ENCODE measurements around the gene NR2F1. TPM values are rescaled to one million over a fixed set of nuclear protein-coding genes. Genes with fewer than 3 reads are reported as not detected.

NR2F1 gene
- total RNA-seq, 2 experiments from 2014 or later: not detected

DNA sequence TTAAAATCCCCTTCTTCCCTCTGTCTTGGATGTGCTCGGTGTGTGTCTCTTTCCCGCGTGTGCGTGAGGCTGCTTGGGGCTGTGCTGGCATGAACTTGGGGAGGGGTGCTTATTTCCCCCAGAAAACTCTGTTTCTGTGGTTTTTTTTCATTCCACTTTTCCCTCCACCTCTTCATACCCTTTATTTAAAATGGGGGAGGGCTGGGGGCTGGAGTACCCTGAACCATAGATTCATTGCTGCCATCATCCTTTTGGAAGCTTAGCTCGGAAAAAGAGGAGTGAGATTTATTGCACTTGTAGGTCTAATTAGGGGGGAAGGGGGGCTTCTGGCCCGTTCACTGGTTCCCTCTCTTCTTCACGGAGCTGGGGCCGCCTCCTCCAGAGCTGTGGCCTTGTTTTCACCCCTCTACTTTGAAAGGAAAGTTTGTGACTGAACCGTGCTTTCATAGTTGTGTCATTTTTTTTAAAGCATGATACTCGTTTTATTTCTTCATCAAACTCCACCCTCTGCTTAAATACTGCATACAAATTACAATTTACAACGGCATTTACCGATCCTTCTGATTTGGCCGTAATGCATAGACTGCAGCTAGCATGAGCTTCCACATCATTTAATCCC, 2.9 kb downstream of the NR2F1 start:
- H3K4me3 Mint-ChIP-seq: peak overlapping the region; percentile 51
- POLR2A ChIA-PET: no interaction called here
- H3K9me3 Mint-ChIP-seq: peaks cover 6% of the 10 kb centered on the region
- TF ChIP-seq CTCF (IDR thresholded peaks at IDR 0.05): no peak
- ATAC-seq (no peak), DNase-seq (no peak)
- no peak overlapping the region for H3K27ac Mint-ChIP-seq
- H3K27me3 Mint-ChIP-seq: peaks cover 53% of the 10 kb centered on the region
- intact Hi-C loops (cut with micrococcal nuclease): no loop called here
- peaks cover 5% of the 10 kb centered on the region for H3K36me3 Mint-ChIP-seq (ENCODE audit: low read depth)
- H3K4me1 Mint-ChIP-seq (ENCODE audit: low read depth): peaks cover 30% of the 10 kb centered on the region
- CTCF ChIA-PET: interaction anchor here (1.4 to 3.3 kb wide), 6 partner anchors 10 to 215 kb away, joined by 3 to 13 read pairs (median 10); no protein-coding TSS in a partner anchor

GRCh38 chr5:93586736-93587596, 3.9 kb downstream of the NR2F1 start:
- no peak for DNase-seq
- peaks cover 6% of the 10 kb centered on the region for H3K9me3 Mint-ChIP-seq
- H3K27me3 Mint-ChIP-seq: peaks cover 62% of the 10 kb centered on the region
- peak overlapping the region; percentile 31 for H3K4me3 Mint-ChIP-seq
- peak; percentile 6 for ATAC-seq
- CTCF ChIA-PET: interaction anchor here (1.0 to 3.3 kb wide), 7 partner anchors 9 to 214 kb away, joined by 3 to 13 read pairs (median 5); no protein-coding TSS in a partner anchor
- H3K27ac Mint-ChIP-seq: no peak overlapping the region
- POLR2A ChIA-PET: no interaction called here
- H3K4me1 Mint-ChIP-seq (ENCODE audit: low read depth): peaks cover 29% of the 10 kb centered on the region
- intact Hi-C loops (cut with micrococcal nuclease): no loop called here
- H3K36me3 Mint-ChIP-seq (ENCODE audit: low read depth): peaks cover 5% of the 10 kb centered on the region
- no peak for TF ChIP-seq CTCF (IDR thresholded peaks at IDR 0.05)

DNA sequence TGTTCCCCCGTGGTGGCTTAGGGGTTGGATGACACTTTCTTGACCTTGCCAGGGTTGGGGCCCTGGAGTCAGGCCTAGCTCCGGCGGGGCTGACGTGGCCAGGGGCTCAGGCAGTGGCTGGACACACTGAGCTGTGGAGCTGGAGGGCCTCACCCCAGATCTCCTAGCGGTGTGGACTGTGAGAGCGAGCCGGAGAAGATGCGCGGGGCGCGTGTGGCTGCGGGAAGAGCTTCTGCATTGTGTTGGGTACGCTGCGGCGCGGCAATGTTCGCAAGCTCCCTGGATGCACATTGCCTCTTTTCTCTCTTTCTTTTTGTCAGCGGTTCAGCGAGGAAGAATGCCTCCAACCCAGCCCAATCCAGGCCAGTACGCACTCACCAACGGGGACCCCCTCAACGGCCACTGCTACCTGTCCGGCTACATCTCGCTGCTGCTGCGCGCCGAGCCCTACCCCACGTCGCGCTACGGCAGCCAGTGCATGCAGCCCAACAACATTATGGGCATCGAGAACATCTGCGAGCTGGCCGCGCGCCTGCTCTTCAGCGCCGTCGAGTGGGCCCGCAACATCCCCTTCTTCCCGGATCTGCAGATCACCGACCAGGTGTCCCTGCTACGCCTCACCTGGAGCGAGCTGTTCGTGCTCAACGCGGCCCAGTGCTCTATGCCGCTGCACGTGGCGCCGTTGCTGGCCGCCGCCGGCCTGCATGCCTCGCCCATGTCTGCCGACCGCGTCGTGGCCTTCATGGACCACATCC, 4.8 kb downstream of the NR2F1 start:
- H3K4me3 Mint-ChIP-seq: peak overlapping the region; percentile 31
- CTCF ChIA-PET: interaction anchor here (1.4 to 3.3 kb wide), 5 partner anchors 8 to 213 kb away, joined by 3 to 13 read pairs (median 9); no protein-coding TSS in a partner anchor
- no peak for DNase-seq

DNA sequence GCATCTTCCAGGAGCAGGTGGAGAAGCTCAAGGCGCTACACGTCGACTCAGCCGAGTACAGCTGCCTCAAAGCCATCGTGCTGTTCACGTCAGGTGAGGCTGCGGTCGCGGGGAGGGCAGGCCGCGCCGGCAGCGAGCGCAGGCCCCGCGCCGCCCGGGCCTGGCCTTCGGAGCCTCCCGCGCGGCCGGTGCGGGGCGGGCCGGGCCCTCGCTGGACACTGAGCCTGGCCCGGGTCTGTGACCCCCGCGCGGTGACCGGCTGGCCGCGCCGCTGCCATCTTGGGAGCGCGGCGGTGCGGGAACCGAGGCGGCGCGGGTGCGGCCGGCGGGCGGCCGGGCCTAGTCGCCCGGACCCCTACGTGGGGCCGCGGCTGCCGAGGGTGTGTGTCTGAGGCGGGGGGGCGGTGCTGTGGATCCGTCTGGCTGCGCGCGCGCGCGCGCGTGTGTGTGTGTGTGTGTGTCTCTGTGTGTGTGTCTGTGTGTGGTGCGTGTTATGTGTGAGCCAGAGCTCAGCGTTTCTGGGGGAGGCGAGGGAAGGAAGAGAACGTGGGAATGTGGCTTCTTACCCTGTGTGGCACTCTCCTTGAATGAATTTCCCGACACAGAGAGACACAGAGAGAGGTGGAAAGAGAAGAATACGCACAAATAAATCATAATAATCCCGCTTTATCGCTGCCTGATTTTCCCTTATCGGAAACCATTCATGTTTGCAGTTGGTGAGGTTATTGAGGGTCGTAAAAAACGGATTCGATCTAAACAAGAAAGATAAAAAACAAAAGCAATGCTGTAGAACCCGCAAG, 5.5 kb downstream of the NR2F1 start:
- H3K27ac Mint-ChIP-seq: no peak overlapping the region
- ChIA-PET POLR2A (interaction anchor here (0.6 to 0.7 kb wide), 2 partner anchors 190 to 324 kb away, joined by 3 read pairs; no protein-coding TSS in a partner anchor), CTCF (interaction anchor here (1.0 to 3.3 kb wide), 3 partner anchors 12 to 20 kb away, joined by 3 to 13 read pairs (median 5); no protein-coding TSS in a partner anchor)
- peaks cover 72% of the 10 kb centered on the region for H3K27me3 Mint-ChIP-seq
- peaks cover 29% of the 10 kb centered on the region for H3K4me1 Mint-ChIP-seq (ENCODE audit: low read depth)
- H3K9me3 Mint-ChIP-seq: peaks cover 6% of the 10 kb centered on the region
- ATAC-seq: no peak
- no peak for TF ChIP-seq CTCF (IDR thresholded peaks at IDR 0.05)
- no peak for DNase-seq
- H3K36me3 Mint-ChIP-seq (ENCODE audit: low read depth): peaks cover 5% of the 10 kb centered on the region
- H3K4me3 Mint-ChIP-seq: peak overlapping the region; percentile 26
- intact Hi-C loops (cut with micrococcal nuclease): no loop called here

More for the DNA sequence above, 4.8 kb downstream of the NR2F1 start:
- peaks cover 5% of the 10 kb centered on the region for H3K36me3 Mint-ChIP-seq (ENCODE audit: low read depth)
- peak; percentile 37 for ATAC-seq
- TF ChIP-seq CTCF (IDR thresholded peaks at IDR 0.05): no peak
- intact Hi-C loops (cut with micrococcal nuclease): no loop called here
- H3K9me3 Mint-ChIP-seq: peaks cover 6% of the 10 kb centered on the region
- peaks cover 68% of the 10 kb centered on the region for H3K27me3 Mint-ChIP-seq
- POLR2A ChIA-PET: no interaction called here
- no peak overlapping the region for H3K27ac Mint-ChIP-seq
- peaks cover 29% of the 10 kb centered on the region for H3K4me1 Mint-ChIP-seq (ENCODE audit: low read depth)
